Progenitor cell of endocrine pancreas (in vitro differentiated cells): ENCODE results near the gene PTGR2. TPM values are rescaled to one million over a fixed set of nuclear protein-coding genes. Genes with fewer than 3 reads are reported as not detected.
"Not testable (repeated sequence)": the region's sequence is repeated elsewhere in the genome, so short reads cannot be mapped to it uniquely, and the experiment has no call there.

Experiments
- DNase-seq: peaks from one replicate; pipeline ENCODE4 v3.0.0; 2021; ENCODE audit warnings: low spot score; ENCODE audit not compliant: unreplicated experiment
- H3K27ac Mint-ChIP-seq: 2 replicates; pipeline ENCODE4 v1.8.0; 2021; ENCODE audit warnings: mild to moderate bottlenecking, moderate library complexity, mixed read lengths
- H3K27me3 Mint-ChIP-seq: 2 replicates; pipeline ENCODE4 v1.8.0; 2021; ENCODE audit warnings: mixed read lengths
- H3K36me3 Mint-ChIP-seq: 2 replicates; pipeline ENCODE4 v1.8.0; 2022; ENCODE audit warnings: mixed read lengths; ENCODE audit not compliant: insufficient read depth
- H3K4me1 Mint-ChIP-seq: 2 replicates; pipeline ENCODE4 v1.8.0; 2021; ENCODE audit warnings: low read depth, mixed read lengths
- H3K4me3 Mint-ChIP-seq: 2 replicates; pipeline ENCODE4 v1.8.0; 2021; ENCODE audit warnings: low read depth, mild to moderate bottlenecking, moderate library complexity, mixed read lengths
- H3K9me3 Mint-ChIP-seq: 2 replicates; pipeline ENCODE4 v1.8.0; 2021; ENCODE audit warnings: low read depth, mixed read lengths
- total RNA-seq: library from RNA; stranded (reverse); gene quantifications from 2 replicates; pipeline ENCODE4 v1.2.1, GENCODE V29; 2021
- TF ChIP-seq, protein P1 (sequence below): fragments of 200-600 bp; sonication (generic); IDR thresholded peaks from one replicate; pipeline ENCODE4 v1.5.0; 2021; ENCODE audit warnings: antibody characterized with exemption, mild to moderate bottlenecking; ENCODE audit not compliant: unreplicated experiment

PTGR2 gene
- total RNA-seq, 1 donor from 2014 or later: 11.0 TPM

DNA sequence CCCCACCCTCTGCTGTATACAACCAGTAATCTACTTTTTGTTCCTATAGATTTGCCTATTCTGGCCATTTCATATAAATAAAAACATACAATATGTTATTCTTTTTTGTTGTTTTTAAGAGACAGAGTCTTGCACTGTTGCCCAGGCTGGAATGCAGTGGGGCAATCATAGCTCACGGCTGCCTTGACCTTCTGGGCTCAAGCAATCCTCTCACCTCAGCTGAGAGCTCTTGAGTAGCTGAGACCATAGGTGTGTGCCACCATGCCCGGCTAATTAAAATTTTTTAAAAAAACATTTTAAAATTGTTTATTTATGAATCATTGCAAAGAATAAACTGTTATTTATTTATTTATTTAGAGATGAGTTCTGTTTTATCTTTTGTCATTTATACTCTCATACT lies 11.6 kb downstream of the PTGR2 start:
- DNase-seq: no peak
- no peaks in the 10 kb centered on the region for H3K27me3 Mint-ChIP-seq
- peaks cover 4% of the 10 kb centered on the region for H3K36me3 Mint-ChIP-seq
- no peak overlapping the region for H3K27ac Mint-ChIP-seq
- no peak overlapping the region for H3K4me3 Mint-ChIP-seq
- no peaks in the 10 kb centered on the region for H3K9me3 Mint-ChIP-seq
- H3K4me1 Mint-ChIP-seq: peaks cover 2% of the 10 kb centered on the region
- TF ChIP-seq, protein P1, sequence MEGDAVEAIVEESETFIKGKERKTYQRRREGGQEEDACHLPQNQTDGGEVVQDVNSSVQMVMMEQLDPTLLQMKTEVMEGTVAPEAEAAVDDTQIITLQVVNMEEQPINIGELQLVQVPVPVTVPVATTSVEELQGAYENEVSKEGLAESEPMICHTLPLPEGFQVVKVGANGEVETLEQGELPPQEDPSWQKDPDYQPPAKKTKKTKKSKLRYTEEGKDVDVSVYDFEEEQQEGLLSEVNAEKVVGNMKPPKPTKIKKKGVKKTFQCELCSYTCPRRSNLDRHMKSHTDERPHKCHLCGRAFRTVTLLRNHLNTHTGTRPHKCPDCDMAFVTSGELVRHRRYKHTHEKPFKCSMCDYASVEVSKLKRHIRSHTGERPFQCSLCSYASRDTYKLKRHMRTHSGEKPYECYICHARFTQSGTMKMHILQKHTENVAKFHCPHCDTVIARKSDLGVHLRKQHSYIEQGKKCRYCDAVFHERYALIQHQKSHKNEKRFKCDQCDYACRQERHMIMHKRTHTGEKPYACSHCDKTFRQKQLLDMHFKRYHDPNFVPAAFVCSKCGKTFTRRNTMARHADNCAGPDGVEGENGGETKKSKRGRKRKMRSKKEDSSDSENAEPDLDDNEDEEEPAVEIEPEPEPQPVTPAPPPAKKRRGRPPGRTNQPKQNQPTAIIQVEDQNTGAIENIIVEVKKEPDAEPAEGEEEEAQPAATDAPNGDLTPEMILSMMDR: no peak

DNA sequence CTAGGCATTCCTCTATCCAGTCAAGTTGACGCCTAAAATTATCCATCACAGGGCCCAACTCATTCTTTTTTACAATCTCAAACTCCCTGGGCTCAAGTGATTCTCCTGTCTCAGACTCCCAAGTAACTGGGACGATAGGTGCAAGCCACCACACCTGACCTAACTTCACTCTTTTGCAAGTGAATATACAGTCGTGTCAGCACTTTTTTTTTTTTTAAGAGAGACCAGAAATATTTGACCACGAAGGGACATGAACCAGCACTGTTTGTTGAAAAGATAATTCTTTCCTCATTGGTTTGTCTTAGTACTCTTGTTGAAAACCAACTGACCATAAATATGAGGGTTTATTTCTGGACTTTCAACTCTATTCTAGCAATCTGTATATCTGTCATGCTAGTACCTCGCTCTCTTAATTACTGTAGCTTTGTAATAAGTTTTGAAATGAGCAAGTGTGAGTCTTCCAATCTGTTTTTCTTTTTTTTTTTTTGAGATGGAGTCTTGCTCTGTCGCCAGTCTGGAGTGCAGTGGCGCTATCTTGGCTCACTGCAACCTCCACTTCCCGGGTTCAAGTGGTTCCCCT lies 14.0 kb downstream of the PTGR2 start:
- no peaks in the 10 kb centered on the region for H3K9me3 Mint-ChIP-seq
- H3K4me1 Mint-ChIP-seq: peaks cover 2% of the 10 kb centered on the region
- H3K4me3 Mint-ChIP-seq: no peak overlapping the region
- H3K36me3 Mint-ChIP-seq: peaks cover 5% of the 10 kb centered on the region
- TF ChIP-seq, protein P1: no peak
- peak overlapping the region; percentile 34 for H3K27ac Mint-ChIP-seq
- H3K27me3 Mint-ChIP-seq: no peaks in the 10 kb centered on the region
- no peak for DNase-seq

DNA sequence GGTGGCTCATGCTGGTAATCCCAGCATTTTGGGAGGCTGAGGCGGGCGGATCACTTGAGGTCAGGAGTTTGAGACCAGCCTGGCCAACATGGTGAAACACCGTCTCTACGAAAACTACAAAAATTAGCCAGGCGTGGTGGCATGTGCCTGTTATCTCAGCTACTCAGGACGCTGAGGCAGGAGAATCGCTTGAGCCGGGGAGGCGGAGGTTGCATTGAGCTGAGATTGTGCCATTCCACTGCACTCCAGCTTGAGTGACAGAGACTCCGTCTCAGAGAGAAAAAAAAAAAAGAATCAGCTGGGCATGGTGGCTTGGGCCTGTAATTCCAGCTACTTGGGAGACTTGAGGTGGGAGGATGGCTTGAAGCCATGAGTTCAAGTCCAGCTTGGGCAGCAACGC lies 18.1 kb downstream of the PTGR2 start:
- not testable (repeated sequence) for H3K9me3 Mint-ChIP-seq, H3K27me3 Mint-ChIP-seq, H3K4me1 Mint-ChIP-seq, H3K36me3 Mint-ChIP-seq, H3K4me3 Mint-ChIP-seq, H3K27ac Mint-ChIP-seq, DNase-seq

- Mint-ChIP-seq H3K4me1 (peaks cover 3% of the 10 kb centered on the region), H3K27ac (no peak overlapping the region), H3K36me3 (peaks cover 6% of the 10 kb centered on the region), H3K4me3 (no peak overlapping the region), H3K9me3 (no peaks in the 10 kb centered on the region), H3K27me3 (no peaks in the 10 kb centered on the region)
- DNase-seq: no peak
- TF ChIP-seq, protein P1: no peak
These were observed 19.0 kb downstream of the PTGR2 start for GRCh38 chr14:73870525-73871235.

DNA sequence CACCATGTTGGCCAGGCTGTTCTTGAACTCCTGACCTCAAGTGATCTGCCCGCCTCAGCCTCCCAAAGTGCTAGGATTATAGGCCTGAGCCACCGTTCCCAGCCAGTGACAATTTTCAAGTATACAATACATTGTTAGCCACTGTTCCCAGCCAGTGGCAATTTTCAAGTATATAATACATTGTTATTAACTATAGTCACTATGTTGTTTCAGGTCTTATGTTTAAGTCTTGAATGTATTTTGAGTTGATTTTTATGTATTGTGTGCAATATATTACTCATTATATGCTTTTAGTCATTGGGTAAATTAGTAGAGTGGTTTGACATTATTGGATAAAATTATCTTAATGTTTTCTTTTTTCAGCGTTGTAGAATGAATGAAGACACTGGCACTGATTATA lies 22.0 kb downstream of the PTGR2 start:
- Mint-ChIP-seq H3K27ac (no peak overlapping the region), H3K36me3 (peaks cover 6% of the 10 kb centered on the region), H3K9me3 (no peaks in the 10 kb centered on the region), H3K27me3 (no peaks in the 10 kb centered on the region), H3K4me3 (no peak overlapping the region), H3K4me1 (peaks cover 3% of the 10 kb centered on the region)
- TF ChIP-seq, protein P1: no peak
- DNase-seq: no peak

DNA sequence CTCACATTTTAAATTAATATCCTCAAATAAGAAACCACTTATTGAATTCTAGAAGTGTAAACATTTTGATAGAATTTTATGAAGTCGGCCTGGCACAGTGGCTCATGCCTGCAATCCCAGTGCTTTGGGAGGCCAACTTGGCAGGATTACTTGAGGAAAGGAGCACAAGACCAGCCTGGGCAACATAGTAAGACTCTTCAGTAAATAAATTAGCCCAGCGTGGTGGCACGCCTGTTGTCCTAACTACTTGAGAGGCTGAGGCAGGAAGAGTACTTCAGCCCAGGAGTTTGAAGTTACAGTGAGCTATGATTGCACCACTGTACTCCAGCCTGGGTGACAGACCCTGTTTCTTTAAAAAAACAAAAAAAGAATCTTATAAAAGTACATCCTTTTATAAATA lies 26.2 kb downstream of the PTGR2 start:
- H3K4me1 Mint-ChIP-seq: peaks cover 3% of the 10 kb centered on the region

More for the DNA sequence above, 26.2 kb downstream of the PTGR2 start:
- H3K9me3 Mint-ChIP-seq: no peaks in the 10 kb centered on the region
- no peaks in the 10 kb centered on the region for H3K36me3 Mint-ChIP-seq
- TF ChIP-seq, protein P1: no peak
- DNase-seq: no peak
- H3K27ac Mint-ChIP-seq: no peak overlapping the region
- H3K27me3 Mint-ChIP-seq: no peaks in the 10 kb centered on the region
- no peak overlapping the region for H3K4me3 Mint-ChIP-seq
